Sigmoid colon (tissue), 4 donors: ENCODE results near the gene PEX11B.

ENCODE experiments used
- EP300 ChIP-seq, 4 donors: sonication (generic); formaldehyde crosslinking; IDR thresholded peaks; one replicate each; pipeline ENCODE4 v1.6.1; 2017; ENCODE audit warnings: antibody characterized with exemption in 4 of 4
- POLR2A ChIP-seq, 2 donors: fragments of 450-650 bp; IDR thresholded peaks; one replicate each; pipeline ENCODE4 v1.6.1; 2016; ENCODE audit warnings: antibody characterized with exemption in 2 of 2, mild to moderate bottlenecking in 2 of 2, moderate library complexity in 2 of 2
- TF ChIP-seq, protein P1 (sequence below), 4 experiments: fragments of 450-650 bp in 3 of 4; fragments of 200-600 bp in 1 of 4; IDR thresholded peaks; one replicate each; pipeline ENCODE4 v1.5.1; 2016 to 2019; ENCODE audit warnings: antibody characterized with exemption in 4 of 4, mild to moderate bottlenecking in 3 of 4, moderate library complexity in 2 of 4

DNA sequence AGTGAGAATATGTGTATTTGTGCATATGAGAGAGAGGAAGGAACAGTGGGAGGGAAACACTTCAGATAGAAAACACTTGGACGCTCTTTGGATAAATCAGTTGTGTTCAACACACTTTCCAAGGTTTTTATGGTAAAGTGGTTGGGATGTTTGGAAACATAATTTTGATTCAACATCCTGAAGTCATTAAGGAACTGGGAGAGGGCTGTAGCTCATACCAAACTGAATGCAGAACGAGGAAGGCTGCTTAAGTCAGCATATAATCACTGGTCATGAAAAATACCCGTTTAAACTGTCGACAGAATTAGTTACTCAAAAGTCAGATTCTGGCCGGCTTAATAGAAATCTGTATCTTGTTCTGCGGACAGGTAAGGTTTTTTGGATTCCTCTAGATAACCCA lies 24.4 kb upstream of the PEX11B start:
- no peak for TF ChIP-seq EP300 (IDR thresholded peaks at IDR 0.05)
- TF ChIP-seq, protein P1, sequence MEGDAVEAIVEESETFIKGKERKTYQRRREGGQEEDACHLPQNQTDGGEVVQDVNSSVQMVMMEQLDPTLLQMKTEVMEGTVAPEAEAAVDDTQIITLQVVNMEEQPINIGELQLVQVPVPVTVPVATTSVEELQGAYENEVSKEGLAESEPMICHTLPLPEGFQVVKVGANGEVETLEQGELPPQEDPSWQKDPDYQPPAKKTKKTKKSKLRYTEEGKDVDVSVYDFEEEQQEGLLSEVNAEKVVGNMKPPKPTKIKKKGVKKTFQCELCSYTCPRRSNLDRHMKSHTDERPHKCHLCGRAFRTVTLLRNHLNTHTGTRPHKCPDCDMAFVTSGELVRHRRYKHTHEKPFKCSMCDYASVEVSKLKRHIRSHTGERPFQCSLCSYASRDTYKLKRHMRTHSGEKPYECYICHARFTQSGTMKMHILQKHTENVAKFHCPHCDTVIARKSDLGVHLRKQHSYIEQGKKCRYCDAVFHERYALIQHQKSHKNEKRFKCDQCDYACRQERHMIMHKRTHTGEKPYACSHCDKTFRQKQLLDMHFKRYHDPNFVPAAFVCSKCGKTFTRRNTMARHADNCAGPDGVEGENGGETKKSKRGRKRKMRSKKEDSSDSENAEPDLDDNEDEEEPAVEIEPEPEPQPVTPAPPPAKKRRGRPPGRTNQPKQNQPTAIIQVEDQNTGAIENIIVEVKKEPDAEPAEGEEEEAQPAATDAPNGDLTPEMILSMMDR (IDR thresholded peaks at IDR 0.05): no peak
- TF ChIP-seq POLR2A (IDR thresholded peaks at IDR 0.05): no peak
